GM18868 (cell line): ENCODE data around the gene NEAT1.

Experiments
- ATAC-seq: cut with Tn5 transposase; IDR thresholded peaks from one replicate; pipeline ENCODE4 v1.9.1; 2021; ENCODE audit warnings: mild to moderate bottlenecking, moderate library complexity; ENCODE audit not compliant: unreplicated experiment

Gene NEAT1

DNA sequence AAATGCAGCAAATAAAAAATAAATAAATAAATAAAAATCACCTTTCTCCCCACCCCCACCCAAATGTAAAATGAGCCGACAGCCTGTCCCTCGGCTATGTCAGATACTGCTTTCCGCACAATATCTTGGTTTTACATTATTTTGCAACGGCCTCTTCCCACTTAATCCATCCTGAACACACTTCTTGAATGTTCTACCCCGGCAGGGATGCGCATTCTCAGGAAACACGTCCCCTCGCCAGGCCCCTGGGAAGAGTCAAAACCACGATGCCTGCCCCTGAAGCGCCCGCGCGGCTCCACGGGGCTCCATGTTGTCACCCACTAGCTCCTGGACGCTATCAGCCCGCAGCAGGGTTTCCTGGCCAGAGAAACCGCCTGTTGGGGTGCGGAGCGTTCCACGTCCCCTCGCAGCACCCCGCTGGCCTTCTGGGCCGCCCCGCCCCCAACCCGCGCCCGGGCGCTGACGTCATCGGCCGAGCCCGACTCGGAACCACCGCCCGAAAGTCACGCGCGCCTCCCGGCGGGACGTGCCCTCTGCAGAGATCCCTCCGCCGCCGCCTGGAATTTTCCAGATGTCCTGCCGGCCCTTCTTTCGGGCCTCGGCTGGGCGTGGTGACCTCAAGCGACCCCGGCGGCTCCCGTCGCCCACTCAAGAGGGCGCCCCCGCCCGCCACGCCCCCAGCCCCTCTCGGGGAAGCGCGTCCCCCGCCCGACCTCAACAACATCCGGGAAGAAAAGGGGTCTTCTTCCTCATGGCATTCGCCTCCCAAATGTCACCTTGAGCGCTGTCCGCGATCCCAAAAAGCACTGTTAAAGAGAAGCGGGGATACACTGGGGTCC, 585 bp upstream of the NEAT1 start:
- no peak for ATAC-seq

DNA sequence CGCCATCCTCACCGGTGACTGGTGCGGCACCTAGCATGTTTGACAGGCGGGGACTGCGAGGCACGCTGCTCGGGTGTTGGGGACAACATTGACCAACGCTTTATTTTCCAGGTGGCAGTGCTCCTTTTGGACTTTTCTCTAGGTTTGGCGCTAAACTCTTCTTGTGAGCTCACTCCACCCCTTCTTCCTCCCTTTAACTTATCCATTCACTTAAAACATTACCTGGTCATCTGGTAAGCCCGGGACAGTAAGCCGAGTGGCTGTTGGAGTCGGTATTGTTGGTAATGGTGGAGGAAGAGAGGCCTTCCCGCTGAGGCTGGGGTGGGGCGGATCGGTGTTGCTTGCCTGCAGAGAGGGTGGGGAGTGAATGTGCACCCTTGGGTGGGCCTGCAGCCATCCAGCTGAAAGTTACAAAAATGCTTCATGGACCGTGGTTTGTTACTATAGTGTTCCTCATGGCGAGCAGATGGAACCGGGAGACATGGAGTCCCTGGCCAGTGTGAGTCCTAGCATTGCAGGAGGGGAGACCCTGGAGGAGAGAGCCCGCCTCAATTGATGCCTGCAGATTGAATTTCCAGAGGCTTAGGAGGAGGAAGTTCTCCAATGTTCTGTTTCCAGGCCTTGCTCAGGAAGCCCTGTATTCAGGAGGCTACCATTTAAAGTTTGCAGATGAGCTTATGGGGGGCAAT, 1.1 kb downstream of the NEAT1 start:
- no peak for ATAC-seq

DNA sequence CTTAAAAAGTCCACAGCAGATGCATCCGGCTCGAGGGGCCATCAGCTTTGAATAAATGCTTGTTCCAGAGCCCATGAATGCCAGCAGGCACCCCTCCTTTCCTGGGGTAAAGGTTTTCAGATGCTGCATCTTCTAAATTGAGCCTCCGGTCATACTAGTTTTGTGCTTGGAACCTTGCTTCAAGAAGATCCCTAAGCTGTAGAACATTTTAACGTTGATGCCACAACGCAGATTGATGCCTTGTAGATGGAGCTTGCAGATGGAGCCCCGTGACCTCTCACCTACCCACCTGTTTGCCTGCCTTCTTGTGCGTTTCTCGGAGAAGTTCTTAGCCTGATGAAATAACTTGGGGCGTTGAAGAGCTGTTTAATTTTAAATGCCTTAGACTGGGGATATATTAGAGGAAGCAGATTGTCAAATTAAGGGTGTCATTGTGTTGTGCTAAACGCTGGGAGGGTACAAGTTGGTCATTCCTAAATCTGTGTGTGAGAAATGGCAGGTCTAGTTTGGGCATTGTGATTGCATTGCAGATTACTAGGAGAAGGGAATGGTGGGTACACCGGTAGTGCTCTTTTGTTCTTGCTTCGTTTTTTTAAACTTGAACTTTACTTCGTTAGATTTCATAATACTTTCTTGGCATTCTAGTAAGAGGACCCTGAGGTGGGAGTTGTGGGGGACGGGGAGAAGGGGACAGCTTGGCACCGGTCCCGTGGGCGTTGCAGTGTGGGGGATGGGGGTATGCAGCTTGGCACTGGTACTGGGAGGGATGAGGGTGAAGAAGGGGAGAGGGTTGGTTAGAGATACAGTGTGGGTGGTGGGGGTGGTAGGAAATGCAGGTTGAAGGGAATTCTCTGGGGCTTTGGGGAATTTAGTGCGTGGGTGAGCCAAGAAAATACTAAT, 1.9 kb downstream of the NEAT1 start:
- no peak for ATAC-seq

DNA sequence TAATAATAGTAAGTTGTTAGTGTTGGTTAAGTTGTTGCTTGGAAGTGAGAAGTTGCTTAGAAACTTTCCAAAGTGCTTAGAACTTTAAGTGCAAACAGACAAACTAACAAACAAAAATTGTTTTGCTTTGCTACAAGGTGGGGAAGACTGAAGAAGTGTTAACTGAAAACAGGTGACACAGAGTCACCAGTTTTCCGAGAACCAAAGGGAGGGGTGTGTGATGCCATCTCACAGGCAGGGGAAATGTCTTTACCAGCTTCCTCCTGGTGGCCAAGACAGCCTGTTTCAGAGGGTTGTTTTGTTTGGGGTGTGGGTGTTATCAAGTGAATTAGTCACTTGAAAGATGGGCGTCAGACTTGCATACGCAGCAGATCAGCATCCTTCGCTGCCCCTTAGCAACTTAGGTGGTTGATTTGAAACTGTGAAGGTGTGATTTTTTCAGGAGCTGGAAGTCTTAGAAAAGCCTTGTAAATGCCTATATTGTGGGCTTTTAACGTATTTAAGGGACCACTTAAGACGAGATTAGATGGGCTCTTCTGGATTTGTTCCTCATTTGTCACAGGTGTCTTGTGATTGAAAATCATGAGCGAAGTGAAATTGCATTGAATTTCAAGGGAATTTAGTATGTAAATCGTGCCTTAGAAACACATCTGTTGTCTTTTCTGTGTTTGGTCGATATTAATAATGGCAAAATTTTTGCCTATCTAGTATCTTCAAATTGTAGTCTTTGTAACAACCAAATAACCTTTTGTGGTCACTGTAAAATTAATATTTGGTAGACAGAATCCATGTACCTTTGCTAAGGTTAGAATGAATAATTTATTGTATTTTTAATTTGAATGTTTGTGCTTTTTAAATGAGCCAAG, 2.7 kb downstream of the NEAT1 start:
- no peak for ATAC-seq

DNA sequence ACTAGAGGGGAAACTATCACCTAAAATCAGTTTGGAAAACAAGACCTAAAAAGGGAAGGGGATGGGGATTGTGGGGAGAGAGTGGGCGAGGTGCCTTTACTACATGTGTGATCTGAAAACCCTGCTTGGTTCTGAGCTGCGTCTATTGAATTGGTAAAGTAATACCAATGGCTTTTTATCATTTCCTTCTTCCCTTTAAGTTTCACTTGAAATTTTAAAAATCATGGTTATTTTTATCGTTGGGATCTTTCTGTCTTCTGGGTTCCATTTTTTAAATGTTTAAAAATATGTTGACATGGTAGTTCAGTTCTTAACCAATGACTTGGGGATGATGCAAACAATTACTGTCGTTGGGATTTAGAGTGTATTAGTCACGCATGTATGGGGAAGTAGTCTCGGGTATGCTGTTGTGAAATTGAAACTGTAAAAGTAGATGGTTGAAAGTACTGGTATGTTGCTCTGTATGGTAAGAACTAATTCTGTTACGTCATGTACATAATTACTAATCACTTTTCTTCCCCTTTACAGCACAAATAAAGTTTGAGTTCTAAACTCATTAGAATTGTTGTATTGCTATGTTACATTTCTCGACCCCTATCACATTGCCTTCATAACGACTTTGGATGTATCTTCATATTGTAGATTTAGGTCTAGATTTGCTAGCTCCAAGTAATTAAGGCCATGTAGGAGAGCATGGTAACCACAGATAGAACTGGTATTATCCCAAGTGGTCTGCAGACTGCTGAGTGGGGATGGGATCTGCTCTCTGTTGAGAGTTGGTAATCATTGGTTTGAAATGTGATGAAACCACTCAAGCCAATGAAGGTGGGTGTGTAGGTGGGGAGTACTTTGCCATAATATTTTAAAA, 3.6 kb downstream of the NEAT1 start:
- ATAC-seq, result peak; percentile 35

DNA sequence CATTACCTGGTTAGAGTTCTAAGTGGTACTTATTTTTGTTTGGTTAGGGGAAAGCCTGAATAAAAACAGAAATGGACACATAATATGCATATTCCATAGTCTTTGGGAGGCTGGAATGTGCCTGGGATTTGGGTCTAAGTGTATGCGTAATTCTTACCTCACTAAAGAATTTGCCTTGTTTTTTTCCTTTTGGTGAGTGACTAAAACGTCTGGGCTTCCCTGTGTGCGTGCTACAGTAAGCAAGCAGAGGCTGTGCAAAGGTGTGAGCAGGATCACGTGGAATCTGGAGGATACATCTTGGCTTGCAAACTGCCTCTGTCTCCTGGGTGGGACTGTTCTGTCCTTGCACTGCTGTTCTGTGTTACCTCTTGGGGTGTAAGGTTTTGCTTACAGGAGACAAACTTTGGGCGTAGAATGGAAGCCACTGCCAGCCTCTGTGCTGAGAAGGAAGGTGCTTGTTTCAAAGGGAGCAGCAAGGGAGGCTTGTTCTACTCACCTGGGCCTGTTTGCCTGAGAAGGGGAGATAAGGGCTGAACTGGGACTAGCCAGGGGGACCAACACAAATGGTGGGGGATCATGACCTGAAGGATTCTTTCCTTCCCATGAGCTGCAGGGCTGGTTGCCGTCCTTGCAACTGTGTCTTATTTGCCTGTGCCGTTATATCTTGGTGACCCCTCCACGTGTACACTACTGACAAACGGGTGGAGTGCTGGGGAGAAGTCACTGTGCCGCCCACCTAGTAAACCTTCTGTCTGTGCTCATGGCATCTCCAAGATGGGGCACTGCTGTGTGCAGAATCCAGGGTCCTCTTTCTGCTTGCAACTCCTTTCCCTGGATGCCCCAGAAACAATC, 4.5 kb downstream of the NEAT1 start:
- ATAC-seq, result no peak

DNA sequence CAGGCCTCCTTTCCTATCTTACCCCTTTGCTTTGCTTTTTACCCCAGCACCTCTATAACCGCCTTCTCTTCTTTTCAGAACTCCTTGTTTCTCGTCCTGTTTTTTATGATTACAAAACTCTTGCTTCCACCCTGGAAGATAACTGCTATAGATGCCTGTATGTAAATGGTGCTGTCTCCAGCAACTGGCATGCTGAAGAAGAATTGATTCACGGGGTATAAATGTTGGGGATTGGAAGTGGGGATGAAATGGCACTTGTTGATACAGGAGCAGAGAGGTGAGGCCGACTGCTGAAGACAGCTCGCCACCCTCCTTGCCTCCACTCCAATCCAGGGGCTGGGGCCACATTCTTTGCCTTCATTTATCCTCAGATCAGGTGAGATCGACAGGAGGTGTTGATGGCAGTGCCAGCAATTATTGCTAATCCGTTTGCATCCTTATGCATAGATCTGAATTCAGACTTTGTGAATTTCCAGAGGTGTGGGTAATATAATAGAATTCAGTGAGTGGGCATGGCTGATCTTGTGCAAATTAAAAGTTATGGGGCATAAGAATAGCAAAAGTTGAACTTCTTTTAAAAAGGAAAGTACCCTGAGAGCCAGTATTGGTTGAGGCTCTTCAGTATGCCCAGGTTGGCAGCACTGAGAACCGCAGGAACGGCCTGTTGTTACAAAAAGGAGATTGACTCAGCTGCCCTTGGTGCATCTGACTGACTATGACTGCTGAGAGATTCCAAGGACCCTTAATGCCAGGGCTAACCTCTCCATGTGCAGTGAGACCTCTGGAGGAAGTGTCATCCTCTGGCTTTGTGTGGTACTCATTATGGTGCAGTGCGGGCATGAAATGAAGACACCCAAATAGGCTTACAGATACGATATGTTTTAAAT, 5.3 kb downstream of the NEAT1 start:
- no peak for ATAC-seq

DNA sequence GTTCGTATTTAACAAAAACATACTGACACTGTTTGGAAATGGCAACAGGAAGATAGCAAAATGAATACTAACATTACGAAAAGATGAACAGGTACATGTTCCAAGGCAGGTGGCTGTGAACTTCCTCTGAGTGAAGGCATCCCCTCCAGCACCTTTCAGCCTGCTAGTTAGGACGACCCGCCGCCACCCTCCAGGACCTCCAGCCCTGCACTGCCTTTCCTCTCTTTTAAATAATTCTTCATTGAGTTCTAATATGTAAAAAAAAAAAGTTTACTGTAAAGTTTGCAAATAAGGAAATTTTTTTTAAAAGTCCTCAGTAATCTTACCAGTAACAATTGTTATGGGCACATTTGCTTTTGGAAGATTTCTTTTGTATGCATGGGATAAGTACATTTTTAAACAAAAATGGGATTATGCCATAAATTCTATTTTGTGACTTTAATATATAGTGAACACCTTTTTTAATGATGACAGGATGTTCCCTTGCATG, 6.0 kb downstream of the NEAT1 start:
- ATAC-seq, result no peak

DNA sequence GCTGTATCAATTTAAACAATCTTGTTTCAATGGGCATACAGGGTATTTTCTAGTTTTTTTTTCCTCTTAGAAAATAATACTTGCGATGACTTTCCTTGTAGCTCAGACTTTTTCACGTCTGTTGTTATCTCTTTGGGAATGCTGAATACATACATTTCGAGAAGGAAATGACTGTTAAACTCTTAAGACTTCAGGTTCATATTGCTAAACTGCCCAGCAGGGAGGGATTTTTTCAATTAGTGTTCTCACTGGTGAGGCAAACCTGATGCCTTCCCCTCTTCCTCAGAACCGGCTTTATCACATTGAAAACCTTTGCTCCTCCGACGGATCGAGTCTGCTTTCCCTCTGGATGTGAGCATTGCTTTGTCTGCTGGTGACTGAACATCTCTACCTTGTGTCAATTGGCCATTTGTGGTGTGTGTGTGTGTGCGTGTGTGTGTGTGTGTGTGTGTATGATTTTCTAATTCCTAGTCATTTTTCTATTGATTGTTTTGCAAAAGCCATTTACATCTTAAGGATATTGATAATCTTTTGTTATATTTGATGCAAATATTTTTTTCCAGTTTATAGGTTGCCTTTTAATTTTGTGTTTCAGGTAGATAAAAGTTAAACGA, 6.6 kb downstream of the NEAT1 start:
- no peak for ATAC-seq

DNA sequence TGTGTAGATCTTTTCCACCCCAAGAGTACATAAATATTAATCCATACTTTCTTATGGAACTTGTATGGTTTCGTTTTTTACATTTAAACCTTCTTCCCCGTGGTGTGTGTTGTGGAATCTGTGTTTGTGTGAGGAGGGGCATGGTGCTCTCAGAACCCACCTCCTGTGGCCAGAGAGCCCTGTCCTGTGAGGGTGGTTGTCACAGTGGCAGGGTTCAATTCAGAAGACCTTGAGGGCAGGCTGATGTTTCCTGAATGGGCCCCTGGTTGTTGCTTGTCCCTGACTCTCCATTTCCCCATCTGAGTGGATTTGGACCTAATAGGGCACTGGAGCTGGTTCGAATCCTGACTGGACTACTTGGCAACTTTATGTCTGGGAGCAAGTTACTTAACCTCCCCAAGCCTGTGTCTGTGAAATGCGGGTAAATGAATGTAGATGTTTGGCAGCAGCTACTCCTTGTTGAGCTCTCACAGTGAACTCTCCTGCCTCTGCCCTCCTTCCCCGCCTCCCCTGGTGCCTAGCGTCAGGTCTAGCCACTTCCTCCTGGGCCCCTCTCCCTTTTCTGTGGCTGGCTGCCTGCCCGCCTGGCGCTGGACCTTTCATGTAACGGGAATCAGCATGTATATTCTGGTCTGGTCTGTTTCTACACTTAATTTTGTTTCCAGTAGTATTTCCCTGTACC, 7.3 kb downstream of the NEAT1 start:
- no peak for ATAC-seq

DNA sequence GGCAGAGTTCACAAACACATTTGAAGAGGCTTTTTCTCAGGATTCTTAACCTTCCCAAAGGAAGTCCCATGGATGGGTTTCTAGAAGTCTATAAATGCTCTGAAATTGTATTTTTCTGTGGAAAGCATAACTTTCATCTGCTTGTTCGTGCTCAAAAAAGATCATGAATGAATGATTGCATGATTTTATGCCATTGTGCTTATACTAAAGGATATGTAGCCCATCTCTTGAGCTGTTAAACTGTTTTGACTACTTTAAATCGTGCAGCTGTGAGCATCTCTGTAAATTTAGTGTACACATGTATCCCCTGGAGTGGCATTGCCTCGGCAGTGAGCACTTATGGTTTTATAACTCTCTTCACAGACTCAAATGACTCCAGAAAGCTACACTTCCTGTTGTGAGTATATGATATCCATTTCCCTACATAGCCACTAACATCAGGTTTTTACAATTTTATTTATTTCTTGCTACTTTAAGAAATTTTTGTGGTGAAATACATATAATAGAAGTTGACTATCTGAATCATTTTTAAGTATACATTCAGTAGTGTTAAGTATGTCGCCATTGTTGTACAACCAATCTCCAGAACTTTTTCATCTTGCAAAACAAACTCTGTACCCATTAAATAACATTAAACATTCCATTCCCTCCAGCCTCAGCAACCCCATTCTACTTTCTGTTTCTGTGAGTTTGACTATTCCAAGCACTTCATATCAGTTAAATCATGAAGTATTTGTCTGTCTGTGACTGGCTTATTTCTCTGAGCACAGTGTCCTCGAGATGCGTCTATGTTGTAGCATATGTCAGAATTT, 8.0 kb downstream of the NEAT1 start:
- no peak for ATAC-seq

DNA sequence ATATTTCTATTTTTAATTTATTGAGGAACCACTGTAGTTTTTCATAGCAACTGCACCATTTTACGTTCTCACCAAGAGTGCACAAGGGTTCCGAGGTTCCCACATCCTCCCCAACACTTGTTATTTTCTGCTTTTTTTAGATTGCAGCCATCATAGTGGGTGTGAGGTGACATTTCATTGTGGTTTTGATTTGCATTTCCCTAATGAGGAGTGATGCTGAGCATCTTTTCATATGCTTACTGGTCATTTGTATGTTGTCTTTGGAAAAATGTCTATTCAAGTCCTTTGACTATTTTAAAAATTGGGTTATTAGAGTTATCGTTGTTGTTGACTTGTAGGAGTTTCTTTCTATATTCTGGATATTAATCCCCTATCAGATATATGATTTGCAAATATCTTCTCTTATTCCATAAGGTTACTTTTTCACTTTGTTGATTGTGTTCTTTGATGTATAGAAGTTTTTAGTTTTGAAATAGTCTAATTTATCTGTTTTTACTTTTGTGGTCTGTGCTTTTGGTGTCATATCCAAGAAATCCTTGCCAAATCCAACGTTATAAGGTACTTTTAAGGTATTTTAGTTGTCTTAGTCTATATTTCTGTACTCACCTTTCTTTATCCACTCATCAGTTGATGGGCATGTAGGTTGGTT, 9.0 kb downstream of the NEAT1 start:
- no peak for ATAC-seq

DNA sequence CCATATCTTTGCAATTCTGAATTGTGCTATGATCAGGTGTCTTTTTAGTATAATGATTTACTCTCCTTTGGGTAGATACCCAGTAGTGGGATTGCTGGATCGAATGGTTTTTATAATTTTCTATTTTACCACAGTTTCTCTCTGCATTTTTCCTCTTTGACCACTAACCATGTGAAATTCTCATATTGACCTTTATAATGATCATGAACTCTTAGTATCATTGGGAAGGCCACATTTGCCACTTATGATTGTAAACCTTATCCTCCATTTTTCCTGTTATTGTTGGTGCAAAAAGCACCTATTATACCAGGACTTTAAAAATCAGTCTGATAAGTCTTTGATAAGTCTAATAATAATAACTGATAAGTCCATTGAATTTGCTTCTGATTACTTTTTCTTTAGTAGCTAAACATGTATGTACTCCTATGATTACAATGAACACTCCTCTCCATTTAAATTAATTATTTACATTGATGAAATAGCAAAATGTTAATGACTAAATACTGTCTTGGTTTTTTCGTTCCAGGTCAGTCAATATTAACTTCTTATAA, 9.6 kb downstream of the NEAT1 start:
- ATAC-seq, result no peak

DNA sequence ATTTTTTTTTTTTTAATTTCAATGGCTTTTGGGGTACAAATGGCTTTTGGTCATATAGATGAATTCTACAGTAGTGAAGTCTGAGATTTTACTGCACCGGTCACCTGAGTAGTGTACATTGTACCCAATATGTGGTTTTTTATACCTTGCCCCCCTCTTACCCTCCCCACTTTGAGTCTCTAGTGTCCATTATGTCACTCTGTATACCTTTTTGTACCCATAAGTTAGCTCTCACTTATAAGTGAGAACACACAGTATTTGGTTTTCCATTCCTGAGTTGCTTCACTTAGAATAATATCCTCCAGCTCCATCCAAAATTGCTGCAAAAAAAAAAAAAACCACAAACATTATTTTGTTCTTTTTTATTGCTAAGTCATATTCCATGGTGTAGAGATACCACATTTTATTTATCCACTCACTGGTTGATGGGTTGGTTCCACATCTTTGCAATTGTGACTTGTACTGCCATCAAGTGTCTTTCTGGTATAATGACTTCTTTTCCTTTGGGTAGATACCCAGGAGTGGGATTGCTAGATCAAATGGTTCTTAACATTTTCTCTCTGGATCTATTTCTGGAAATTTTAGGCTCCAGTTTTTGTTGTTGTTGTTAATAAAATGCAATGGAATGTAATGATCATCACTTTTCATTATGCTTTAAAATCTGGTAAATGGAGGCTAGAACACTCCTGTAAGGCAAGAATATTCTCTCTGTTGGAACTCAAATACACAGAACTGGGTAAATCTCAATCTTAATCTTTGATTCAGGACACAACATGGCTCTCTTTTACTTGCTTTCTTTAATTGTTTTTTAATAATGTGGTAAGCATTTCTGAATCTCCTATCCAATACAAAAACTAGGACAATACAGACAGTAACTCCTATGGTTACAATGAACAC, 10.3 kb downstream of the NEAT1 start:
- ATAC-seq, result no peak
